Peyer's patch (tissue), 4 donors: ENCODE data around the gene POLR3A. TPM values are rescaled to one million over a fixed set of nuclear protein-coding genes. Genes with fewer than 3 reads are reported as not detected.

ENCODE experiments used
- DNase-seq, 3 donors: peaks; one replicate each; pipeline ENCODE4 v3.0.0-alpha.2; 2017 to 2019
- H3K27ac ChIP-seq, 4 donors: fragments of 200-600 bp; sonication (generic); one replicate each; pipeline ENCODE4 v1.5.1; 2016 to 2019
- H3K27me3 ChIP-seq, 2 donors: fragments of 200-600 bp; sonication (generic); one replicate each; pipeline ENCODE4 v1.5.1; 2019
- H3K36me3 ChIP-seq, 3 donors: fragments of 200-600 bp; sonication (generic); one replicate each; pipeline ENCODE4 v1.5.1; 2016 to 2019
- H3K4me1 ChIP-seq, 4 donors: fragments of 200-600 bp; sonication (generic); one replicate each; pipeline ENCODE4 v1.5.1; 2016 to 2019
- H3K4me3 ChIP-seq, 4 donors: fragments of 200-600 bp; sonication (generic); 1 replicate in 3 of 4; 2 replicates in 1 of 4; pipeline ENCODE4 v1.5.1; 2016 to 2019; ENCODE audit warnings: mild to moderate bottlenecking in 1 of 4
- H3K9me3 ChIP-seq, 4 donors: fragments of 200-600 bp; sonication (generic); one replicate each; pipeline ENCODE4 v1.5.1; 2016 to 2019; ENCODE audit warnings: mild to moderate bottlenecking in 1 of 4
- POLR2A ChIP-seq, 2 donors: fragments of 450-650 bp; IDR thresholded peaks; one replicate each; pipeline ENCODE4 v1.5.1; 2017; ENCODE audit warnings: antibody characterized with exemption in 2 of 2, mild to moderate bottlenecking in 2 of 2, moderate library complexity in 2 of 2
- total RNA-seq, 4 donors: library from RNA; depleted of rRNA; stranded (reverse); fragments of >200 nt; gene quantifications; one replicate each; pipeline ENCODE4 v1.1.0, GENCODE V29; 2016
- TF ChIP-seq, protein P1 (sequence below), 6 experiments: fragments of 450-650 bp in 4 of 6; fragments of 200-600 bp in 2 of 6; sonication (generic) in 1 of 6; IDR thresholded peaks; one replicate each; pipeline ENCODE4 v1.5.1; 2017 to 2019; ENCODE audit warnings: antibody characterized with exemption in 6 of 6, mild to moderate bottlenecking in 3 of 6, moderate library complexity in 1 of 6

POLR3A gene
- total RNA-seq, 4 donors from 2014 or later = 19.8 to 24.3 (median 22.2) TPM

GRCh38 chr10:77940627-77941026, 88.7 kb downstream of the POLR3A start:
- no peak for DNase-seq
- H3K36me3 ChIP-seq = no peaks in the 10 kb centered on the region
- no peak for TF ChIP-seq POLR2A (IDR thresholded peaks at IDR 0.05)
- TF ChIP-seq, protein P1, sequence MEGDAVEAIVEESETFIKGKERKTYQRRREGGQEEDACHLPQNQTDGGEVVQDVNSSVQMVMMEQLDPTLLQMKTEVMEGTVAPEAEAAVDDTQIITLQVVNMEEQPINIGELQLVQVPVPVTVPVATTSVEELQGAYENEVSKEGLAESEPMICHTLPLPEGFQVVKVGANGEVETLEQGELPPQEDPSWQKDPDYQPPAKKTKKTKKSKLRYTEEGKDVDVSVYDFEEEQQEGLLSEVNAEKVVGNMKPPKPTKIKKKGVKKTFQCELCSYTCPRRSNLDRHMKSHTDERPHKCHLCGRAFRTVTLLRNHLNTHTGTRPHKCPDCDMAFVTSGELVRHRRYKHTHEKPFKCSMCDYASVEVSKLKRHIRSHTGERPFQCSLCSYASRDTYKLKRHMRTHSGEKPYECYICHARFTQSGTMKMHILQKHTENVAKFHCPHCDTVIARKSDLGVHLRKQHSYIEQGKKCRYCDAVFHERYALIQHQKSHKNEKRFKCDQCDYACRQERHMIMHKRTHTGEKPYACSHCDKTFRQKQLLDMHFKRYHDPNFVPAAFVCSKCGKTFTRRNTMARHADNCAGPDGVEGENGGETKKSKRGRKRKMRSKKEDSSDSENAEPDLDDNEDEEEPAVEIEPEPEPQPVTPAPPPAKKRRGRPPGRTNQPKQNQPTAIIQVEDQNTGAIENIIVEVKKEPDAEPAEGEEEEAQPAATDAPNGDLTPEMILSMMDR (IDR thresholded peaks at IDR 0.05) = no peak
- no peaks in the 10 kb centered on the region for H3K9me3 ChIP-seq
- H3K27me3 ChIP-seq = no peaks in the 10 kb centered on the region
- H3K4me1 ChIP-seq = no peaks in the 10 kb centered on the region
- H3K4me3 ChIP-seq = no peak overlapping the region
- no peak overlapping the region for H3K27ac ChIP-seq

DNA sequence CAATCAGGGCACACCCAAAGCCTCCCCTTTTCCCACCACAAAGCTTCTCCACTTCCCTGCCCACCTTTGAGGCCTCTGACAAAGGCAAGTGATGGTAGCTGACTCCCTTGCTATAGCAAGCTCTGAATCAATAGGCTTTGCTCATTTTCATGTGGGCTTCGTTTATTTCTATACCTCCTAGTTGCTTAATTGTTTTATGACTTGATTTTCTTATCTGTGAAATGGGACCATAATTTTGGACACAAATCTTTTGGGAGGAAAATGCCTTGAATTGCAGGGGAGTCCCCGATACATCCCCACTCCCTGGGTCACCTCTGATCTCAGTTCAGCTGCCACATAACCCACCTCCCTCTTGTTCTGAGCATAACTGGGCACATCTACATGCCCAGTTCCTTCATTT, 89.1 kb downstream of the POLR3A start:
- no peaks in the 10 kb centered on the region for H3K27me3 ChIP-seq
- DNase-seq = no peak
- H3K36me3 ChIP-seq = no peaks in the 10 kb centered on the region
- no peaks in the 10 kb centered on the region for H3K9me3 ChIP-seq
- H3K27ac ChIP-seq = peak overlapping the region in 2 of 4 donors; percentile 11 to 12
- TF ChIP-seq POLR2A (IDR thresholded peaks at IDR 0.05) = no peak
- TF ChIP-seq, protein P1 (IDR thresholded peaks at IDR 0.05) = no peak
- H3K4me3 ChIP-seq = no peak overlapping the region
- no peaks in the 10 kb centered on the region for H3K4me1 ChIP-seq

- Histone ChIP-seq H3K36me3 (no peaks in the 10 kb centered on the region), H3K27me3 (no peaks in the 10 kb centered on the region), H3K27ac (peak overlapping the region in 3 of 4 donors; percentile 12 to 17 (median 14)), H3K4me3 (no peak overlapping the region), H3K9me3 (no peaks in the 10 kb centered on the region), H3K4me1 (no peaks in the 10 kb centered on the region)
- TF ChIP-seq POLR2A (IDR thresholded peaks at IDR 0.05) = no peak
- TF ChIP-seq, protein P1 (IDR thresholded peaks at IDR 0.05) = no peak
- peak in 1 of 3 donors; percentile 68 for DNase-seq
Observed at GRCh38 chr10:77939561-77940001, 89.7 kb downstream of the POLR3A start.

- TF ChIP-seq, protein P1 (IDR thresholded peaks at IDR 0.05) = no peak
- no peak for TF ChIP-seq POLR2A (IDR thresholded peaks at IDR 0.05)
- H3K4me3 ChIP-seq = no peak overlapping the region
- no peaks in the 10 kb centered on the region for H3K9me3 ChIP-seq
- no peak overlapping the region for H3K27ac ChIP-seq
- H3K27me3 ChIP-seq = no peaks in the 10 kb centered on the region
- H3K4me1 ChIP-seq = no peaks in the 10 kb centered on the region
- DNase-seq = no peak
- H3K36me3 ChIP-seq = no peaks in the 10 kb centered on the region
Observed at GRCh38 chr10:77936697-77937567, 92.4 kb downstream of the POLR3A start.

DNA sequence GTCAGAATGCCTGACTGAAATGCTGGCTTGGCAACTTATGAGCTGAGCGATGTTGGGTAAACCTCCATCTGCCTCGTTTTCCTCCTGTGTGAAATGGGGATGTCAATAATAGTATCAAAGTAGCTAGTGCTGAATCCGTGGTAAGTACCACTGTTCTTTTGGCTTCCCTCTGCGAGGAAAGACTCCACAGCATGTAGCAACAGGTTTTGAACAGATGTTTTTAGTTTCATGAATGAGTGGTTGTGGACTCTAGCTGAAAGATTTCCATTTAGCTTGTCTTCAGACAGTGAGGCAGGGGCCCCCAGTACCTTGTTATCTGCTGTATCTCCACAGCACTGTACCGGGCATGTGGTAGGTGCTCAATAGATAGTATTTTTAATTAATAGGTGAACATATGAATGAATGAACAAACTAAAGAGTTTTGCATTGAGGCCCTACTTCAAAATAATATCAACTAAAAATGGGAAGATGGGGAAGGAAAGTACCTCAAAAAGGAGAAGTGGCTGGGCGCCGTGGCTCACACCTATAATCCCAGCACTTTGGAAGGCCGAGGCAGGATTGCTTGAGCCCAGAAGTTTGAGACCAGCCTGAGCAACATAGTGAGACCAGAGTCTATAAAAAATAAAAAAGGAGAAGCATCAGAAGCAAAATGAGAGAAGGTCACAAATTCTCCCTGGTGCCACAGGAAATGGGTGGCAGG, 97.1 kb downstream of the POLR3A start:
- H3K36me3 ChIP-seq = no peaks in the 10 kb centered on the region
- TF ChIP-seq, protein P1 (IDR thresholded peaks at IDR 0.05) = no peak
- no peak for TF ChIP-seq POLR2A (IDR thresholded peaks at IDR 0.05)

More for the DNA sequence above, 97.1 kb downstream of the POLR3A start:
- peaks cover 0 to 6% (median under 1%) of the 10 kb centered on the region in 4 donors for H3K4me1 ChIP-seq
- no peak overlapping the region for H3K27ac ChIP-seq
- H3K9me3 ChIP-seq = no peaks in the 10 kb centered on the region
- no peaks in the 10 kb centered on the region for H3K27me3 ChIP-seq
- no peak for DNase-seq
- H3K4me3 ChIP-seq = no peak overlapping the region
